ENCODE data around the gene GABPB1. TPM values are rescaled to one million over a fixed set of nuclear protein-coding genes. Genes with fewer than 3 reads are reported as not detected.

GABPB1 gene
- total RNA-seq, 4 donors from 2014 or later, result 10.8 to 31.2 (median 20.3) TPM

GRCh38 chr15:50280271-50280670 lies 74.7 kb downstream of the GABPB1 start:
- no peak overlapping the region for H3K4me3 ChIP-seq
- no peak for TF ChIP-seq POLR2A (IDR thresholded peaks at IDR 0.05)
- TF ChIP-seq POLR2AphosphoS5 (IDR thresholded peaks at IDR 0.05), result no peak
- no peak for TF ChIP-seq EP300 (IDR thresholded peaks at IDR 0.05)
- TF ChIP-seq CTCF (IDR thresholded peaks at IDR 0.05), result no peak
- H3K36me3 ChIP-seq, result peaks cover 2% of the 10 kb centered on the region
- DNase-seq (ENCODE audit: low spot score in 2 of 2), result no peak
- no peaks in the 10 kb centered on the region for H3K9me3 ChIP-seq
- no peaks in the 10 kb centered on the region for H3K27me3 ChIP-seq
- WGBS, result 93% methylated on average over 3 of the region's 3 CpGs
- no peaks in the 10 kb centered on the region for H3K4me1 ChIP-seq
- no peak overlapping the region for H3K27ac ChIP-seq

- 83% methylated on average over 4 of the region's 4 CpGs for WGBS
- Histone ChIP-seq H3K27ac (no peak overlapping the region), H3K27me3 (no peaks in the 10 kb centered on the region), H3K9me3 (no peaks in the 10 kb centered on the region), H3K4me1 (no peaks in the 10 kb centered on the region), H3K36me3 (no peaks in the 10 kb centered on the region), H3K4me3 (no peak overlapping the region)
- DNase-seq (ENCODE audit: low spot score in 2 of 2), result no peak
- no peak for TF ChIP-seq EP300 (IDR thresholded peaks at IDR 0.05)
- TF ChIP-seq CTCF (IDR thresholded peaks at IDR 0.05), result no peak
- no peak for TF ChIP-seq POLR2A (IDR thresholded peaks at IDR 0.05)
- no peak for TF ChIP-seq POLR2AphosphoS5 (IDR thresholded peaks at IDR 0.05)
These were observed 76.5 kb downstream of the GABPB1 start for GRCh38 chr15:50278496-50278895.

- Histone ChIP-seq H3K4me3 (no peak overlapping the region), H3K27ac (no peak overlapping the region), H3K27me3 (no peaks in the 10 kb centered on the region), H3K9me3 (no peaks in the 10 kb centered on the region), H3K4me1 (no peaks in the 10 kb centered on the region), H3K36me3 (no peaks in the 10 kb centered on the region)
- TF ChIP-seq POLR2AphosphoS5 (IDR thresholded peaks at IDR 0.05) (no peak), POLR2A (IDR thresholded peaks at IDR 0.05) (no peak), EP300 (IDR thresholded peaks at IDR 0.05) (no peak), CTCF (IDR thresholded peaks at IDR 0.05) (no peak)
- DNase-seq (ENCODE audit: low spot score in 2 of 2), result no peak
- WGBS, result 85% methylated on average over 1 of the region's 1 CpG
These were observed 77.6 kb downstream of the GABPB1 start for GRCh38 chr15:50277370-50277769.

GRCh38 chr15:50275908-50276307 lies 79.1 kb downstream of the GABPB1 start:
- no peaks in the 10 kb centered on the region for H3K27me3 ChIP-seq
- H3K9me3 ChIP-seq, result no peaks in the 10 kb centered on the region
- H3K4me1 ChIP-seq, result no peaks in the 10 kb centered on the region
- H3K36me3 ChIP-seq, result no peaks in the 10 kb centered on the region
- no peak for TF ChIP-seq POLR2A (IDR thresholded peaks at IDR 0.05)
- TF ChIP-seq EP300 (IDR thresholded peaks at IDR 0.05), result no peak
- no peak for TF ChIP-seq CTCF (IDR thresholded peaks at IDR 0.05)
- TF ChIP-seq POLR2AphosphoS5 (IDR thresholded peaks at IDR 0.05), result no peak
- WGBS, result 72% methylated on average over 3 of the region's 3 CpGs
- no peak overlapping the region for H3K27ac ChIP-seq
- no peak for DNase-seq (ENCODE audit: low spot score in 2 of 2)
- no peak overlapping the region for H3K4me3 ChIP-seq

GRCh38 chr15:50275091-50275490 lies 79.9 kb downstream of the GABPB1 start:
- Histone ChIP-seq H3K27me3 (no peaks in the 10 kb centered on the region), H3K4me3 (no peak overlapping the region), H3K36me3 (no peaks in the 10 kb centered on the region), H3K4me1 (no peaks in the 10 kb centered on the region), H3K9me3 (no peaks in the 10 kb centered on the region), H3K27ac (no peak overlapping the region)
- TF ChIP-seq POLR2AphosphoS5 (IDR thresholded peaks at IDR 0.05) (no peak), POLR2A (IDR thresholded peaks at IDR 0.05) (no peak), EP300 (IDR thresholded peaks at IDR 0.05) (no peak), CTCF (IDR thresholded peaks at IDR 0.05) (no peak)
- no peak for DNase-seq (ENCODE audit: low spot score in 2 of 2)
- 56% methylated on average over 2 of the region's 2 CpGs for WGBS

All from suprapubic skin (tissue), 4 donors.